Vagina (tissue), 2 donors: ENCODE results near the gene HIPK2. TPM values are rescaled to one million over a fixed set of nuclear protein-coding genes. Genes with fewer than 3 reads are reported as not detected.

Source experiments
- DNase-seq, 2 donors: peaks; one replicate each; pipeline ENCODE4 v3.0.0-alpha.2; 2017; ENCODE audit errors: extremely low spot score in 2 of 2
- H3K27ac ChIP-seq: fragments of 200-600 bp; sonication (generic); one replicate; pipeline ENCODE4 v1.5.1; 2019
- H3K27me3 ChIP-seq: fragments of 200-600 bp; sonication (generic); one replicate; pipeline ENCODE4 v1.5.1; 2019
- H3K36me3 ChIP-seq, 2 donors: fragments of 200-600 bp; sonication (generic); one replicate each; pipeline ENCODE4 v1.5.1; 2017 to 2019
- H3K4me1 ChIP-seq: fragments of 200-600 bp; sonication (generic); one replicate; pipeline ENCODE4 v1.5.1; 2019
- H3K4me3 ChIP-seq, 2 donors: fragments of 200-600 bp; sonication (generic); 1 replicate in 1 of 2; 2 replicates in 1 of 2; pipeline ENCODE4 v1.5.1; 2016 to 2019
- H3K9me3 ChIP-seq: fragments of 200-600 bp; sonication (generic); one replicate; pipeline ENCODE4 v1.5.1; 2019
- POLR2A ChIP-seq, 2 donors: fragments of 450-650 bp; IDR thresholded peaks; one replicate each; pipeline ENCODE4 v1.6.1; 2017; ENCODE audit warnings: antibody characterized with exemption in 2 of 2, mild to moderate bottlenecking in 2 of 2, moderate library complexity in 2 of 2
- POLR2AphosphoS5 ChIP-seq, 2 donors: sonication (generic); formaldehyde crosslinking; IDR thresholded peaks; one replicate each; pipeline ENCODE4 v1.9.0; 2017; ENCODE audit warnings: antibody characterized with exemption in 2 of 2, mild to moderate bottlenecking in 2 of 2, low read depth in 1 of 2; ENCODE audit not compliant: insufficient read depth in 1 of 2
- intact Hi-C: fragments of 100-400 bp; cut with DNase I; formaldehyde crosslinking; loops from one replicate; pipeline ENCODE4 v1.15.1; 2023
- total RNA-seq: library from RNA; depleted of rRNA; stranded (reverse); fragments of >200 nt; gene quantifications from one replicate; pipeline ENCODE4 v1.2.3, GENCODE V29; 2016
- TF ChIP-seq, protein P1 (sequence below), 3 experiments: fragments of 450-650 bp in 2 of 3; fragments of 200-600 bp in 1 of 3; sonication (generic) in 1 of 3; IDR thresholded peaks; one replicate each; pipeline ENCODE4 v1.5.1; 2017 to 2019; ENCODE audit warnings: antibody characterized with exemption in 3 of 3, mild to moderate bottlenecking in 2 of 3, moderate library complexity in 2 of 3

Gene HIPK2
- total RNA-seq, 1 donor from 2014 or later = 21.9 TPM

DNA sequence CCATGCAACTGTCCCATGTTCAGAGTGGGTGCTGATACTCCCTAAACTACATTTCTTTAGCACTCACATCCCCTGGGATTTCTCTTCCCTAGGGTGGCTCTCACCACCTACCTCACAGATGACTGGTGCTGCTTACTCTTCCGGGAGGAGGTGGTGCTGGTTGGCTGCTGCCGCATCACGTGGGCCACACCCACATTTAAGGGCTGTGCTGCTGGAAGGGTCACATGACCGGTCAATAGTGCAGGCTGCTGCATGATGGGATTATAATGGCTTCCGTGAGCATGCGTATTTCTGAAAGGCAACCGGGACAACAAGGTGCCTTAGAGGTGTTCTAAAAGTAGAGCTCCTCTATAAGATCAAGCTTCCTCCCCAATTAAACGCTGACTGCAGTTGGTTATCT is 177.5 kb downstream of the HIPK2 start:
- H3K4me1 ChIP-seq = no peaks in the 10 kb centered on the region
- TF ChIP-seq POLR2A (IDR thresholded peaks at IDR 0.05) (no peak), POLR2AphosphoS5 (IDR thresholded peaks at IDR 0.05; ENCODE audit: insufficient read depth in 1 of 2, low read depth in 1 of 2) (no peak)
- TF ChIP-seq, protein P1, sequence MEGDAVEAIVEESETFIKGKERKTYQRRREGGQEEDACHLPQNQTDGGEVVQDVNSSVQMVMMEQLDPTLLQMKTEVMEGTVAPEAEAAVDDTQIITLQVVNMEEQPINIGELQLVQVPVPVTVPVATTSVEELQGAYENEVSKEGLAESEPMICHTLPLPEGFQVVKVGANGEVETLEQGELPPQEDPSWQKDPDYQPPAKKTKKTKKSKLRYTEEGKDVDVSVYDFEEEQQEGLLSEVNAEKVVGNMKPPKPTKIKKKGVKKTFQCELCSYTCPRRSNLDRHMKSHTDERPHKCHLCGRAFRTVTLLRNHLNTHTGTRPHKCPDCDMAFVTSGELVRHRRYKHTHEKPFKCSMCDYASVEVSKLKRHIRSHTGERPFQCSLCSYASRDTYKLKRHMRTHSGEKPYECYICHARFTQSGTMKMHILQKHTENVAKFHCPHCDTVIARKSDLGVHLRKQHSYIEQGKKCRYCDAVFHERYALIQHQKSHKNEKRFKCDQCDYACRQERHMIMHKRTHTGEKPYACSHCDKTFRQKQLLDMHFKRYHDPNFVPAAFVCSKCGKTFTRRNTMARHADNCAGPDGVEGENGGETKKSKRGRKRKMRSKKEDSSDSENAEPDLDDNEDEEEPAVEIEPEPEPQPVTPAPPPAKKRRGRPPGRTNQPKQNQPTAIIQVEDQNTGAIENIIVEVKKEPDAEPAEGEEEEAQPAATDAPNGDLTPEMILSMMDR (IDR thresholded peaks at IDR 0.05) = no peak
- H3K27ac ChIP-seq = no peak overlapping the region
- H3K9me3 ChIP-seq = no peaks in the 10 kb centered on the region
- peaks cover 0 to 58% of the 10 kb centered on the region in 2 donors for H3K36me3 ChIP-seq
- H3K4me3 ChIP-seq = no peak overlapping the region
- DNase-seq = no peak
- intact Hi-C loops = no loop called here
- no peaks in the 10 kb centered on the region for H3K27me3 ChIP-seq

DNA sequence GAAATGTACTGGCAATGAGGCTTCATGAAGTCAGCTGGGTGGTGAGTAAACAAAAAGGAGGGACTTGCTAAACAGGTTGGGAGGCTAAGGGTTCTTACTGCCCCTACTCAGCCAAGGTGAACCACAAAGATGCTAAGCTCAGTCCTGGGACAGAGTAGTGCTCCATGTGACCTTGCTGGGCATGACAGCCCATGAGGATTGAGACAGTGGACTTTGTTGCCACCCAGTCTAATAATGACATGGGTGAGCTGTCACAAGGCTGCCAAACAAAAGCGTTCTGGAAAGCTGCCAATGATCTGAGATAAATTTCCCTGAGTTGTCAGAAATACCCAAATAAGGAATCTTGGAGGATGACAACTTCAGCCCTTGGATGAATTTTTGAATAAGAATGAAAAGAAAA is 179.2 kb downstream of the HIPK2 start:
- Histone ChIP-seq H3K4me1 (no peaks in the 10 kb centered on the region), H3K27ac (no peak overlapping the region), H3K4me3 (no peak overlapping the region), H3K27me3 (no peaks in the 10 kb centered on the region), H3K36me3 (peaks cover 0 to 66% of the 10 kb centered on the region in 2 donors), H3K9me3 (no peaks in the 10 kb centered on the region)
- TF ChIP-seq POLR2A (IDR thresholded peaks at IDR 0.05) = no peak
- no peak for TF ChIP-seq POLR2AphosphoS5 (IDR thresholded peaks at IDR 0.05; ENCODE audit: insufficient read depth in 1 of 2, low read depth in 1 of 2)
- TF ChIP-seq, protein P1 (IDR thresholded peaks at IDR 0.05) = no peak
- intact Hi-C loops = no loop called here
- DNase-seq = peak in 1 of 2 donors; percentile 44

DNA sequence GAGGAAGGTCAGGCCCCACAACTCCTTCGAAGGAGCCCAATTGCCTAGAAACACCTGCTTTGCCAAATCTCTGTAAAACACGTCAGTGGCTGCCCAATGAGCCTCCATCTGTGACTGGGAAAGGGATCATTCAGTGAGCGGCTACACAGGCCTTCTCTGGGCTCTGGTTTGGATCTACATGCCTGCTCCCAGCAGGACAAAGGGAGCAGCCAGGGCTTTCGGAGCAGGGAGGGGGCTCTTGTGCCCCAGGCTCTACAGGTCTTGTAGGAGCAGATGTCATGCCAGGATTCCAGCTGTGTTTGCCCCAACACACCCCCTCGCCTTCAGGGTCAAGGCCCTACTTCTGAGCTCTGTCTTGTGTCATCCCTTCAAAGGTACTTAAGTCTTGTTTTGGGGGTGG is 180.8 kb downstream of the HIPK2 start:
- H3K9me3 ChIP-seq = no peaks in the 10 kb centered on the region
- no peak overlapping the region for H3K27ac ChIP-seq
- peak in 1 of 2 donors; percentile 56 for DNase-seq
- H3K4me1 ChIP-seq = no peaks in the 10 kb centered on the region
- intact Hi-C loops = no loop called here
- H3K27me3 ChIP-seq = no peaks in the 10 kb centered on the region
- no peak overlapping the region for H3K4me3 ChIP-seq
- TF ChIP-seq POLR2AphosphoS5 (IDR thresholded peaks at IDR 0.05; ENCODE audit: insufficient read depth in 1 of 2, low read depth in 1 of 2) (no peak), POLR2A (IDR thresholded peaks at IDR 0.05) (no peak)
- TF ChIP-seq, protein P1 (IDR thresholded peaks at IDR 0.05) = no peak
- H3K36me3 ChIP-seq = peaks cover 0 to 64% of the 10 kb centered on the region in 2 donors

DNA sequence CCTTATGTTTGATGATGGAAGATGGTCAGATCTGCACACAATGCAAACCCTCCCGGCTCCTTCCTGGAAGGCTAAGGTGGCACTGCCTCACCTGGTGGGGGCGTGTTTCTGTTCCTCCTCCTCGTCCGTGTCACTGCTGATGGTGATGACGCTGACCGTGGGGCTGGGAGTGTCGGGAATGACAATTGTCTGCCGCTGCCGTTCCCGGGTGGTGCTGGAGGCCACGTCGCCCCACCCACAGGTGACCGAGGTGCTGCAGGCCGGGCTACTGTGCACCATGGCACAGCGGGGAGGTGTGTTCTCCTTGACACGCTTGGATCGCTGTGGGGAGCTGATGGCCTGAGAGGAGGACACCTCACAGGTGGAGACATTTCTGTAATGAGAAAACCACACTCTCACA is 181.2 kb downstream of the HIPK2 start:
- no peaks in the 10 kb centered on the region for H3K4me1 ChIP-seq
- no peak overlapping the region for H3K27ac ChIP-seq
- H3K9me3 ChIP-seq = no peaks in the 10 kb centered on the region
- no peaks in the 10 kb centered on the region for H3K27me3 ChIP-seq
- peaks cover 0 to 64% of the 10 kb centered on the region in 2 donors for H3K36me3 ChIP-seq
- intact Hi-C loops = no loop called here
- TF ChIP-seq, protein P1 (IDR thresholded peaks at IDR 0.05) = no peak
- TF ChIP-seq POLR2A (IDR thresholded peaks at IDR 0.05) (no peak), POLR2AphosphoS5 (IDR thresholded peaks at IDR 0.05; ENCODE audit: insufficient read depth in 1 of 2, low read depth in 1 of 2) (no peak)
- no peak overlapping the region for H3K4me3 ChIP-seq
- DNase-seq = peak in 1 of 2 donors; percentile 67

DNA sequence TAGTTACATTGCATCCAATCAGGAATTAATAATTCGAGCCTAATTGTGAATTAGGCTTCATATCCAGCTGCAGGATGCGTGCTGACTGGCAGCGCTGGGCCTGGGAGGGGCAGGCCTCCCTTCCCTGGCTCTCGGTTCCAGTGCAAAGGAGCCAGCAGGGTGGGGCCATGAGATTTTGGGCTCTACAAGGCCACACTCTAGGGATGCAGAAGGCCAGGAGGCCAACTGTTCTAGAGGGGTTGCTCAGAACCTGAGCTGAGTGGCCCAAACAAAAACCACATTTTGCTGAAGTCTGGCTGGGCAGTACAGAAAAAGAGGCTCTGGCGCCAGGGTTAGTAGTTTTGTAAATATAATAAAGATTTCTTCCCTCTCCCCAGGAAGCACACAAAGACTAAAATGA is 182.0 kb downstream of the HIPK2 start:
- intact Hi-C loops = no loop called here
- Histone ChIP-seq H3K4me3 (no peak overlapping the region), H3K27me3 (no peaks in the 10 kb centered on the region), H3K27ac (no peak overlapping the region), H3K4me1 (no peaks in the 10 kb centered on the region), H3K36me3 (peaks cover 0 to 61% of the 10 kb centered on the region in 2 donors), H3K9me3 (no peaks in the 10 kb centered on the region)
- TF ChIP-seq POLR2AphosphoS5 (IDR thresholded peaks at IDR 0.05; ENCODE audit: insufficient read depth in 1 of 2, low read depth in 1 of 2) (no peak), POLR2A (IDR thresholded peaks at IDR 0.05) (no peak)
- TF ChIP-seq, protein P1 (IDR thresholded peaks at IDR 0.05) = no peak
- DNase-seq = no peak
